ENCODE results near the gene NTN1. TPM values are rescaled to one million over a fixed set of nuclear protein-coding genes. Genes with fewer than 3 reads are reported as not detected.
"Not testable (repeated sequence)": the region's sequence is repeated elsewhere in the genome, so short reads cannot be mapped to it uniquely, and the experiment has no call there.

NTN1 gene
- total RNA-seq, 2 donors from 2014 or later = 3.6 to 4.0 TPM

DNA sequence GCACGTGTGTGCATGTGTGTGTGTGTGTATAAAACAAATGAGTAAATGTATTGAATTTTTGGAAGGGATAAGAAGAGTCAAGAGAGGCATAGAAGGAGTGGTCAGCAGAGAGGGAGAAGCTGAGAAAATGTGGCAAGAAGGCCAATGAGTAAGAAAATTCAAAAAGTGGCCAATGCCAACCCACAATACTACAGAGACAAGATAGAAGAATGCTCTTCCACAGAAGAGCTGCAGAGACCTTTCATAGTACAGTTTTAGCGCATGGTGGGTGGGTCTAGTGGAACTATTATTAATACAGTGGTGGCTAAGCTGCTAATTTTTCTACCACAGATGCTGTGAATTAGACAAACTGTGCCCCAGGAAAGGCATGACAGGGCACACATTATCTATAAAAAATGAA is 233.5 kb downstream of the NTN1 start:
- no peak for TF ChIP-seq POLR2A (IDR thresholded peaks at IDR 0.05)
- TF ChIP-seq, protein P1, sequence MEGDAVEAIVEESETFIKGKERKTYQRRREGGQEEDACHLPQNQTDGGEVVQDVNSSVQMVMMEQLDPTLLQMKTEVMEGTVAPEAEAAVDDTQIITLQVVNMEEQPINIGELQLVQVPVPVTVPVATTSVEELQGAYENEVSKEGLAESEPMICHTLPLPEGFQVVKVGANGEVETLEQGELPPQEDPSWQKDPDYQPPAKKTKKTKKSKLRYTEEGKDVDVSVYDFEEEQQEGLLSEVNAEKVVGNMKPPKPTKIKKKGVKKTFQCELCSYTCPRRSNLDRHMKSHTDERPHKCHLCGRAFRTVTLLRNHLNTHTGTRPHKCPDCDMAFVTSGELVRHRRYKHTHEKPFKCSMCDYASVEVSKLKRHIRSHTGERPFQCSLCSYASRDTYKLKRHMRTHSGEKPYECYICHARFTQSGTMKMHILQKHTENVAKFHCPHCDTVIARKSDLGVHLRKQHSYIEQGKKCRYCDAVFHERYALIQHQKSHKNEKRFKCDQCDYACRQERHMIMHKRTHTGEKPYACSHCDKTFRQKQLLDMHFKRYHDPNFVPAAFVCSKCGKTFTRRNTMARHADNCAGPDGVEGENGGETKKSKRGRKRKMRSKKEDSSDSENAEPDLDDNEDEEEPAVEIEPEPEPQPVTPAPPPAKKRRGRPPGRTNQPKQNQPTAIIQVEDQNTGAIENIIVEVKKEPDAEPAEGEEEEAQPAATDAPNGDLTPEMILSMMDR (IDR thresholded peaks at IDR 0.05) = no peak
- Histone ChIP-seq H3K36me3 (replicated peaks in 1 of 2; ENCODE audit: insufficient read depth in 1 of 2, low read depth in 2 of 2) (no peaks in the 10 kb centered on the region), H3K4me1 (no peaks in the 10 kb centered on the region), H3K4me3 (no peak overlapping the region), H3K27me3 (no peaks in the 10 kb centered on the region), H3K27ac (no peak overlapping the region), H3K9me3 (no peaks in the 10 kb centered on the region)
- DNase-seq = no peak
- whole genome bisulfite sequencing, 2 donors = 41 to 89% methylated on average over 2 of the region's 2 CpGs
- intact Hi-C loops (cut with DNase I) = no loop called here
- no peak for ATAC-seq

DNA sequence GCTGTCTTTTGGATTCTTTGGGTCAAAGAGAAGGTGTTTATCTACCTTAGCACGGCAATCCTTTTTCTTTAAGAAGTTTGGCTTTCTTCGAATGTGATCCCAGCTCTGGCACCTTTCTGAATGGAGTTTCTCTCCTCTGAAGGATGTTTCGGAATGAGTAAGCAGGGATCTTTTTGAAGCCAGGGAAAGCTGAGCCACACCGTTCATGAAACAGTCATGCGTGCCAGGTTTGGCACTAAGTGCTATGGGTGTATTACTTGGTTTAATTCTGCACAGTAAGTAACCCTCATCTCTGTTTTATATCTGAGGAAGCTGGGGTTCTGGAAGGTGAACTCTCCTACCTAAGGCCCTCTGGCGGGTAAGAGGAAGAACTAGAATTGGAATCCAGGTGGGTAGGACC is 234.5 kb downstream of the NTN1 start:
- Histone ChIP-seq H3K9me3 (no peaks in the 10 kb centered on the region), H3K4me1 (no peaks in the 10 kb centered on the region), H3K27me3 (no peaks in the 10 kb centered on the region), H3K27ac (no peak overlapping the region), H3K4me3 (no peak overlapping the region), H3K36me3 (replicated peaks in 1 of 2; ENCODE audit: insufficient read depth in 1 of 2, low read depth in 2 of 2) (no peaks in the 10 kb centered on the region)
- DNase-seq = no peak
- TF ChIP-seq, protein P1 (IDR thresholded peaks at IDR 0.05) = no peak
- no peak for TF ChIP-seq POLR2A (IDR thresholded peaks at IDR 0.05)
- no peak for ATAC-seq
- 73 to 79% methylated on average over 6 of the region's 6 CpGs for WGBS, 2 donors
- intact Hi-C loops (cut with DNase I) = no loop called here

DNA sequence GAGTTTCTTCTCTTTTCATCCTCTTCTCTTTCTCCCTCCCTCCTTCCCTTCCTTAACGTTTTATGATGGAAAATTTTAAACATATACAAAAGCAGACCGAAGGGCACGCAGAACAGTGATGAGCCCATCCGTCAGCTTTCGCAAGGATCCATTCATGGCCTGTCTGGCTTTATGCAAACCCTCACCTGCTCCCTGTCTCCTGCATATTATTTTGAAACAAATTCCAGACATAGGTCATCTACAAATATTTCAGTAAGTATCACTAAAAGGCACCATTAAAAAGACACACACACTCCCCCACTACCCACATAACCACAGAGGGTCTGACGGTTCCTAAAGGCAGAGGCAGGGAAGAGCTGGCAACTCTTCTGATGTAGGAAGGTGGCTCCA is 235.0 kb downstream of the NTN1 start:
- WGBS, 2 donors = 92 to 93% methylated on average over 6 of the region's 6 CpGs
- no peak for ATAC-seq

DNA sequence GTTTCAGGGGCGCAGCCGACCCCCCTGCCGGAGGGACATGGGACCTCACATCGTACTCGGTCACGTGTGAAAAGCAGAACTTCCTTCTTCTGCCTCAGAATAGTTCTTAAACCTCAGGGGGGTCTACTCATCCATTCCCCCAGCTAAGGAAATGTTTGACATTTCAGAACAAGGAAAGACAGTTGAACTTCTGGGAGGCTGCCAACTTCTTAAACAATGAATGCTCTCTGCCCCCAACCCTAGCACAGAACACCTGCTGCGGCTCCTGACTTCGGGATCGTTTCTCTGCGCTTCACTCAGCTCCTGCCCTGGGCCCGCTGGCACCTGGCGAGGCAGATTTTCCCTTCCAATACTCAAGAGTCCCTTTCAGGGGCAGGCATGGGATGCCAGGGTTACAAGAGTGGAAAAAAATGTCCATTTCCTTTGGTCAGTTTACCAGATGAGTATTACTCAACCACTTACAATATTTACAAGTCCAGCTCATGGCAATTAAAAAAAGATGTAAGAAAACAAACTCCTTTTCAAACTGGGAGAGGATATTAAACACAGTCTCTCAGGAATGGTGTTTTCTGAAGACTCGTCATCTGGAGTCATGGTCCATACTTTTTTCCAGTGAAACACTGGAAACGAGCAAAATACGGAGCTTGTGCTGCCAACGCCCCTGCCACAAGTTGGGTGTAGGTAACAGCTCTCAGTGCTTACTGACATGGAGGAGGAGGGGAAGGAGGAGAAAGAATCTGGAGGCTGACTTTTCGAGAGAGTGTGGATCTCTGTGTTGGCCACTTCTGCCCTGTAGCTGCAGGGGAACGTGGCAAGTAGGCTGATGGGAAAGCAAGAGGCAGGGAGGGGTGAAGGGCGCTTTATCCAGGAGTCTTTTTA is 235.7 kb downstream of the NTN1 start:
- TF ChIP-seq, protein P1 (IDR thresholded peaks at IDR 0.05) = no peak
- no peak for TF ChIP-seq POLR2A (IDR thresholded peaks at IDR 0.05)
- Histone ChIP-seq H3K4me3 (no peak overlapping the region), H3K9me3 (no peaks in the 10 kb centered on the region), H3K36me3 (replicated peaks in 1 of 2; ENCODE audit: insufficient read depth in 1 of 2, low read depth in 2 of 2) (no peaks in the 10 kb centered on the region), H3K27me3 (no peaks in the 10 kb centered on the region), H3K27ac (no peak overlapping the region), H3K4me1 (no peaks in the 10 kb centered on the region)
- DNase-seq (no peak), ATAC-seq (no peak)
- intact Hi-C loops (cut with DNase I) = no loop called here
- WGBS, 2 donors = 66 to 74% methylated on average over 19 of the region's 19 CpGs

More for the DNA sequence above, 235.0 kb downstream of the NTN1 start:
- TF ChIP-seq, protein P1 (IDR thresholded peaks at IDR 0.05) = no peak
- no peak for TF ChIP-seq POLR2A (IDR thresholded peaks at IDR 0.05)
- no peak overlapping the region for H3K4me3 ChIP-seq
- H3K27ac ChIP-seq = no peak overlapping the region
- DNase-seq = no peak
- no peaks in the 10 kb centered on the region for H3K4me1 ChIP-seq
- no peaks in the 10 kb centered on the region for H3K36me3 ChIP-seq (replicated peaks in 1 of 2; ENCODE audit: insufficient read depth in 1 of 2, low read depth in 2 of 2)
- intact Hi-C loops (cut with DNase I) = no loop called here
- H3K9me3 ChIP-seq = no peaks in the 10 kb centered on the region
- H3K27me3 ChIP-seq = no peaks in the 10 kb centered on the region

DNA sequence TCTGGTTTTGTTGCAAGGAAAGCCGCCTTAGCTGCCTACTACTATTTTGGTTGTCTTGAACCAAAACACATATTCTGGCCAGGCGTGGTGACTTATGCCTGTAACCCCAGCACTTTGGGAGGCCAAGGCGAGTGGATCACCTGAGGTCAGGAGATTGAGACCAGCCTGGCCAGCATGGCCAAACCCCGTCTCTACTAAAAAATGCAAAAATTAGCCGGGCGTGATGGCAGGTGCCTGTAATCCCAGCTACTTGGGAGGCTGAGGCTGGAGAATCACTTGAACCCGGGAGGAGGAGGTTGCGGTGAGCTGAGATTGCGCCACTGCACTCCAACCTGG is 236.3 kb downstream of the NTN1 start:
- intact Hi-C loops (cut with DNase I); DNase-seq; H3K36me3 ChIP-seq (replicated peaks in 1 of 2; ENCODE audit: insufficient read depth in 1 of 2, low read depth in 2 of 2); H3K4me1 ChIP-seq; H3K27me3 ChIP-seq; H3K9me3 ChIP-seq; H3K27ac ChIP-seq; H3K4me3 ChIP-seq; ATAC-seq: not testable (repeated sequence)
- WGBS, 2 donors = 92 to 94% methylated on average over 8 to 9 of the region's 9 CpGs
